Suppressor macrophage treated with lipopolysaccharide for 1 hour (primary cell): Measurements from ENCODE around the gene MED13L.
"Not testable (repeated sequence)": the region's sequence is repeated elsewhere in the genome, so short reads cannot be mapped to it uniquely, and the experiment has no call there.

Experiments used
- DNase-seq, 3 donors: peaks; one replicate each; pipeline ENCODE4 v3.0.0-alpha.2; 2020 to 2022

MED13L gene

DNA sequence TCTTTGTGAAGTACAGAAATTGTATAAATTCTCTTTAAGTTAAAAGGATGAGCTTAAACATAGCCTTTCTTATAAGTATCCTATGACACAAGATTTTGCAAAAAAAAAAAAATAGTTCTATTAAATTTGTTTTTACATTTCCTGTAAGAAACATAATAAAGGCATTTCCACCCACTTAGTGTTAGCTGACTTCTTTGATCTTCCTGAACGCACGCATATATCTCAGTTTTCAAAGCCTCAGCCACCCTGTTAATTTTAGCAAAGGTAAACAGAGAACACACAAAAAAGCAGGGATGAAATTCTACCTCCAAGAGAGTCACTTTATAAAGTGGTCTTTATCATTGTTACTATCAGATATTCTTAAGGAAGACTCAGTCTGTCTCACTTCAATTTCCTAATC is 277.9 kb downstream of the MED13L start:
- DNase-seq = no peak

DNA sequence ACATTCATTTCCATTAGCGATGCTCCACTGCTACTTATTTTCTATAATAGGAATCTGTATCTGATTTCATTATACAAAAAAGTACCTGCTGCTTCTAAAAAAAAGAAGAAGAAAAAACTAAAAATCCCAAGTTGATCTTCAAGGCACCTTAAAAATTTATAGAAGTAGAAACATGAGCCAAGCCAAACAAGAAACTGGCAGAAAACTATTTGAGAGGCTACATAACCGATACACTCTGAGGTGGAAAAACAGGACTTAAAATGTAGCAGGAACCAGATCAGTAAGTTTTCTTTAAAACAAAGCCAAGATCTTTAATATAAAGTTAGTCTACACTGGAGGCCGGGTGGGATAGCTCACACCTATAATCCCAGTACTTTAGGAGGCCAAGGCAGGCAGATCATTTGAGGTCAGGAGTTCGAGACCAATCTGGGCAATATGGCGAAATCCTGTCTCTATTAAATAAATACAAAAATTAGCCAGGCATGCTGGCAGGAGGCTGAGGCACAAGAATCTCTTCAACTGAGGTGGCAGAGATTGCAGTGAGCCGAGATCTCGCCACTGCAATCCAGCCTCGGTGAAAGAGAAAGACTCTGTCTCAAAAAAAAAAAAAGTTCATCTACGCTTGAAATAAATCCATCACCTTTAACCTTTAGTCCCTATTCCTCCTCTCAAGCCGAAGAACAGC is 278.6 kb downstream of the MED13L start:
- DNase-seq = no peak

DNA sequence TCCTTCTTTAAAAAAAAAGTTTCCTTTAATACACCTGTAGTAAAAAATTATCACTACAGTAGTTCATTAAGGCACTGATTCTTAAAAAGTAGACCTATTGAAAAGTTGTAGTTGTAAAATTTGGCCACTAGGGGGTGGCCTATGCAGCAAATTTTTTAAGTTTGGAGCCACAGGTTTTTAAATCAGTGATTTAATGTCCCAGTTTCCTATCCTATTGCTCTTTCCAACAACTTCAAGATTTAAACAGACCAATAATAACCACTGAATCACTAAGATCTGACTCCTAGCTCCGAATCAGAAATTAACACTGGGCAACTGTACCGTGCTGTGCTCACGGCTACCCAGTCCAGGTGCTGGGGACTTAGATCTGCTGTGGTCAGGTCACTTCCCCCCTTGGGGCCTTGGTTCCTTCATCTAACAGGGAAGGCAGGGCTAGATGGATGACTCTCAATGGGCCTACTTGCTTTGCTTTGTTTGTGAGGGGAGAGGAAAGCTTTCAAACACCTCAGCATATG is 279.3 kb downstream of the MED13L start:
- DNase-seq = peak; percentile 59 to 72 (median 63)

DNA sequence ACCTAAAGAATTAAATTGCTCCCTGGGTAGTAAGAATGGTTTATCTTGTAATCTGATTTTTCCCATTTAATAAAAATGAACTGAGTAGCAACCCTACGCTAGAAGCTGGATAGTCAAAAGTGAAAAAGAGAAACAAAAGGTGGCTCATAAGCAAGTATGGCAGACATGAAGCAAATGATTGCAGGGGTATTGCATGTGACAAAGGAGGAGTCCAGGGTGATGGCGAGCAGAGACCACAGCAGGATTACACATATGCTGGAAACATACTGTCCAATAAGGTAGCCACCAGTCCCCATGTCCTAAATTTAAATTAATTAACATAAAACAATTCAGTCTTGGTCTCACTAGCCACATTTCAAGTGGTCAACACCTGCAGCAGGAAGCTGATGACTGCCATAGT is 283.8 kb downstream of the MED13L start:
- no peak for DNase-seq

DNA sequence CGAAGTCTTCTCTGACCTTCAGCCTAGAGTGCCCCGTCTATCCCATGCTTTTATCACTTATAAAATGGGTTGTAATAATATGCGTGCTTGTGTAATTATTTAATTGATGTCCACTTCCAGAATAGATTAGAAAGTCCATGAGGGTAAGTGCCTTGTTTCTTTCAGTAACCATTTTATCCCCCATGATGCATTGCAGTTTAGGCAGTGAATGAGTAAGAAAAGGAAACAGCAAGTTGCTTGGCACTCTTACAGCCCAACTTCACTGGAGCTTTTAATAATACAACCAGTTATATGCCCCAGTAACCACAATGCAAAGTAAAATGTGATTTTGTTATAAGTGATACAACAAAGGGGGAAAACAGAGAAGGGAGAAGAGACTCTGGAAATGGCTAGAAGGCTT is 287.3 kb downstream of the MED13L start:
- DNase-seq = peak in 1 of 3 donors; percentile 11

DNA sequence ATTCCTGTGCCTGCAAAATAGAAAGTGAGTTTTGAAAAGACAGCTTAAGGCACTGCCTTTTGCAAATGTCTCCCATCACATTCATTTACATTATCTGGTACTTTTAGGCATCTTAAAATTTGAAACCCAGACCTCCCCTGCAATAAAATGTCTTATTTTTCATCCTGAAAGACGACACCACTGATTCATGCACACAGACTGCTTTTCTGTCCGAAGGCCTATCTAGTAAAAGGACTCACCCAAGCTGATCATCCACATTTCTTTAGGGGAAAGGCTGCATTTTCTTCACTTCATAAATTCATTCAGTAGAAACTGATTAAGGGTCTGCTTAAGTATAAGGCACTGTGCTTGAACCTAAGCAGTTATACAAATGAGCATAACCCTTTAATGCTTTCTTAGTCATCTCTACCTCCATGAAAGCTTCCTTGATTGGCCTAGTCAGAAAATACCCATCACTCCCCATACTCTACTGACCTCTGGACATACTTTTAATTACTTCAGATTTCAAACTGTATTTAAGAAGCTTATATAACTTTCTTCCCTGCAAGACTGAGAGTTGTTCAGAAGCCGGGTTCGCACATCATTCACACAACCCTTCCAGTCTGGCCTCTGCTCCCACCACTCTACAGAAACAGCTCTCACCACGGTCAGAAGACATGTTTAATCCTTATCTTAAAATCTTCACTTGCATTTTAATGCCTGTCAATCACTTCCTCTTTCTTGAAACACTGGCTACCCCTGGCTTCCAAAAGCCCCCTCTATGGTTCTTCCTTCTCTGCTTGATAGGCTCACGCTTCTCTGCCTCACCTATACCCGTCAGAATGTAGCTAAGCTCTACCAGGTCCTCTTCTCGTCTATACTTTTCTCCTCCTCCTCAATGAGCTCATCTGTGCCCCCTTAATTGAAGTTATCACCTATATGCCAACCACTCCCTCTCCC is 288.6 kb downstream of the MED13L start:
- no peak for DNase-seq

DNA sequence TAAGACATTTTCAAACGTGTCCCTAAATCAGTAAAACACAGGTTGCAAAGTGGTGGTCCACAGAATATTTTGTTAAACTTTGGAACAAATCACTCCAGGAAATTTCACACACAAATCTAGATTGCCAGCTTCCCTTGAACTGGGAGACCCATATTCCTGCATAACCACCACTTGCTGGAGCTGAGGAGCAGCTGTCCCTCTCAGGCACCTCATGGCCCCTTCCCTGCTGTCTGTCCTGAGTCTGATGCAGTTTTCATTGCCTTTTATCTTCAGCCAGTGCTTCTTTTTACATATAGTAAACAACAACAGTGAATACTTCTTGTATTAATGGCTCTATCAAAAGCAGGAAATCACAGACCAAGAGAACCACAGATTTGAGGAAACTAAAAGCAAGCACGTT is 289.3 kb downstream of the MED13L start:
- DNase-seq = no peak

DNA sequence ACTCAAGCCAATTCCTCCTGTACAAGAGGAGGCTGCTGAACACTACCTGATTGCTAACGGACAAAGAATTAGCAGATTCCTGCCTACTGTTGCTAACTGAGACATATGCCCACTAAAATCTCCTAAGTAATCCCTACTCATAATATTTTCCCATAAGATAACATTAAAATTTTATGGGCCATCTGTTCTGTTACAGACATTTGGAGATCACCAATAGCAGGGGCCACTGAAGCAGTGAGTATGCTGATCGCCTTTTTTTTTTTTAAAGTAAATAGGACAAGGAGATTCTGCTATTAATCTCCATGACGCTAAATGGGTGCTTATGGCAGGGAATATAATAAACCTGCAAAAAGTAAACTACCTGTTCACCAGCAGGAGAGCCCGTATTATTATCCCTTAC is 292.9 kb downstream of the MED13L start:
- DNase-seq = no peak

DNA sequence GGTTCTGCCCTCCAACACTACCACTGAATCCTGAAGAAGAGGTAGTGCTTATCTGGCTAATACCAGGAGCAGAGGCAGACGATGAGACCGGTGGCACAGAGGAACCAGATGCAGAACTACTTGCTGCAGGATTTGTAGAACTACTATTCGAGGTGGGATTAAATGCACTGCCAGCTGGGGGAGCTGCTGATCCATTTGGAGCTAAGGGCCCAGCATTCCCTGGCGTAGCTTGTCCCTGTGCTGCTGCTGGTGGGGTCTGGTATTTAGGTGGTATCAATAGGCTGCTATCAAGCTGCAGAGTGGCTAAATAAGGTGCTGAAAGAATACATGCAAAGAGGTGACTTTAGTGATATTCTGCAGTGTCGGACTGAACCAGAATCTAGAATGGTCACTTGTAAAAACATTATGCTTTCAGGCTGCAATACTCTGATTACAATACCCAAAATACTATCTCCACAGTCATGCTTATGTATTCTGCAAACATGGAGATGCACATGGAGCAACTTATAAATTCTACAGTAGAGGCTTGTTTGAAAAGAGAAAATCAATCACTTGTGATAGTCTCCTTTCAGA is 294.2 kb downstream of the MED13L start:
- peak in 2 of 3 donors; percentile 11 to 16 for DNase-seq

DNA sequence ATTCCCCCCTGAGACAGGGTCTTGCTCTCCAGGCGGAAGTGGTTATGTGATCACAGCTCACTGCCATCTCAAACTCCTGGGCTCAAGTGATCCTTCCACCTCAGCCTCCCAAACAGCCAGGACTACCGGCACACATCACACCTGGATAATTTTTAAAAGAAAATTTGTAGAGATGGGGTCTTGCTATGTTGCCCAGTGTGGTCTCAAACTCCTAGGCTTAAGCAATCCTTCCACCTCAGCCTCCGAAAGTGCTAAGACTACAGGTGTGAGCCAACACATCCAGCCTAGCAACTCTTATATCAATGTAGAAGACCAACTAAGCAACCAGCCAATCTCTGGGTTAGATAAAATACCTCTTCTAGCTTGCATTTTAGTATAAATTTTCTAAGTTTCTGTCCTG is 297.2 kb downstream of the MED13L start:
- DNase-seq = no peak

DNA sequence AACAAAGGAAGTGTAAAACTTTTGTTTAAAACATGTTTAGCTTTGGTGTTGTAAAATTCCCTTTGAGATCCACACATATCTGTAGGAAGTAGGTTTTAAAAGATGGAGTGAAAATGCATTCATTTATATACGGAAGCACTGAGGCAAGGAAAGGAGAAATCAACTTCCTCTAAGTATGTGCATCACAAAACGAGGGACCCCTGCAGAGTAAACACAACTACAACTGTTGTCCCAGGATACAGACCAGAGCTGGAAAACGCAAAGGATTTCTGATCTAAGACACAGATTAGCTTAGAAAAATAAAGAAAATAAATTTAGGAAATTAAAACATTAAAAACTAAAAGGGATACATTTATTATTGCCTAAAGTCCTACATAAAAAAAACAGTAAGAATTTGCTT is 297.6 kb downstream of the MED13L start:
- no peak for DNase-seq

DNA sequence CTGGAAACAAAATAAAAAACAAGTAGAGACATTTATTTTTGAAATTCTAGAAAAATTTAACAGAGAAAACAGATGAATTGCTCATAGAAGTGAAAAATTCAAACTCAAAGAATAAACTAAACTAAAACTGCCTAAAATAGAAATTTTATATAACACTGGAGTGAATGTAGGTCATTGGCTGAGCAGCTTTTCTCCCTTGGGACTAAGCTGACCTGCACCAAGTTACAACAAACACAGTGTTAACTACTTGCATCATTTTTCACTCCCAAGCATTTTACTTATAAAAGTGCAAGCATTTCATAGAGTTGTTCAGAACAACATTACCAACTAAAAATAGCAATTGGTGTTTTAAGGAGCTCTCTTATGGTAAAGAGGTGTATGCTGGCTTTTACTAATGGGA is 298.1 kb downstream of the MED13L start:
- no peak for DNase-seq

DNA sequence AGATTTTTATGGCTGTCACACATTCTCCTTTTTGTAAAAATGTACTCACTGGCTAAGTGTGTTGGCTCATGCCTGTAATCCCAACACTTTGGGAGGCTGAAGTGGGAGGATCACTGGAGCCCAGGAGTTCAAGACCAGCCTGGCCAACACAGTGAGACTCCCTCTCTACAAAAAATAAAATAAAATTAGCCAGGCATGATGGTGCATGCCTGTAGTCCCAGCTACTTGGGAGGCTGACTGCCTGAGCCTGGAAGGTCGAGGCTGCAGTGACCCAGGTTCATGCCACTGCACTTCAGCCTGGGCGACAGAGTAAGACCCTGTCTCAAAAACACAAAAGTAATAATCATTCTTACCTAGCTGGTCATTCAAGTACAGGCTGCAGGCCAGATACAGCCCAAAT is 300.7 kb downstream of the MED13L start:
- not testable (repeated sequence) for DNase-seq

DNA sequence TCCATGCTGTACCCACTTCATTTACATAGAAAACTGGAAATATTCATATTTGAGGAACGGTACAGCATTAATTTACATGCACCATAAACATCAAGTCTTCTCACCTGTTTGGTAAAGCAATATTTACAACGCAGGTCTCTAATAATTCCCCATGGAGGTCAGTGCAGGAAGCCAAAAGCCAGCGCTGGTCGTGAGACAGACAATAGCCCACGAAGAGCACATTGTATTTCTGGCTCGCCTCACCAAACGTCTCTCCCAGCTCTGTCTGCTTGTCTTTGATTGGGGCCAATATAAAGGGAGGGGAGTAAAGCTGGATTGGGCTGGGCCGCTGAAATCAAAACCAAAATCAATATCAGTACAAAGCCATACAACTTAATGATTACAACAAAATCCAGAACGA is 302.1 kb downstream of the MED13L start:
- no peak for DNase-seq

DNA sequence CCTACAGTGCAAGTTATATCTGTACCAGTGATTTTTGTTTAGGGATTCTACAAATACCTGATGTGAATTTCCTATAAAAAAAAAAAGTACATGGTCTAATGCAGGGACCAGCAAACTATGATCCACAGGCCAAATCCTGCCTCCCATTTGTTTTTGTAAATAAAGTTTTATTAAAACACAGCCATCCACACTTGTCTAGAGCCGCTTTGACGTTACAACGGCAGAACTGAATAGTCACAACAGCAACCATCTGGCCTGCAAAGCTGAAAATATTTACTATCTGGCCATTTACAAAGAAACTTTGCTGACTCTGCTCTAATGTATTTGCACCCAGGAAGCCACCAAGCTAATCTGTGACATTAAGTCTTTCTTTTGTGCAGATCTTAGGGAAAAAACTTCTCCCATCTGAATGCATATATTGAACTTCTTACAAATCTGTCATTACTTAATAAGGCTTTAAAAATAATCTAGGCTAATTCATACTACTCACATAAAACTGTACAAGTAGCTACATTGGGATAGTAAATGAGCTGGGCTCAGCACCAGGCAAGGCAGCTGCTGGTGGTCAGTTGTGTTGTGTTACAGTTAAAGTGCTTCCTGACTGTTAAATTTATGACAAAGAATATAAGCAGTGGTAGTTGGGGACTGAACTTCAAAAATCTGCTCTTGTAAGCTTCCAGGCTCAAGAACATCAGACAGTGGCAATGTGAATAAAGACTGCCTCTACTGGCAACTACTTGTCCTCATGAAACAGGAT is 303.3 kb downstream of the MED13L start:
- DNase-seq = no peak

DNA sequence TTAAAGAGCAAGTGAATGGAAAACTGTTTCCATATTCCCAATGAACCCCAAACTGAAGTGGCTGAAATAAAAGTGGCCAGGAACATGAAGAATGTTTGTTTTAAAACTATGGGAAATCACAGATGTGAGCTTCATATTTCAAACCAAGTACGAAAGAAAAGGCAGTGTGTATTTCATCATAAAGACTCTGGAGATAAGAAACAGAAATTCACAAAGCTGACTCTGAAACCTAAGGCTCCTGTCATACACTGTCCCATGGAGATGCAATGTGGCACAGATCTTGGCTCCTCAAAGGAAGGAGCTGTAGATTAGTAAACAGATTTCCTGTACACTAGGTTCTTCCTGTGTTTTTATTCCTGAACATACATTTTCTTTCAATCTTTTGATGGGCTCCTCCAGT is 304.4 kb downstream of the MED13L start:
- no peak for DNase-seq

DNA sequence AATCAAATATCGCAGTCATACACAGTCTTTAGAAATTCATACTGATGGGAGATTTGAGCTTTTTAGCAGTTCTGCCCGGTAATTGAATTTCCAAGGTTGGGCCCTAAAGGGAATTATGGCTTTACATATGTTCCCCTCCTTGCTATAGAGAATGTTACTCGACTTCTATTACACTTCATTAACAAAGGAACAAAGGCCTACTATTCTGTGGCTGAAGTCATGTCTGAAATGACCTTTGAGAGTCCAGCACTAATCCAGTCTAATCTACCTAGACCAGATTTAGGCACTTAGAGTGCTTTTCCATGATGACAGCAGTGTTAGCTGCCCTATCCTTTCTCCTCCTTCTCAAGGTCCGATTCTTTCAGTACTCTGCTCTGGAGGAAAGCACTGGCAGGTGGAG is 305.3 kb downstream of the MED13L start:
- DNase-seq = no peak

DNA sequence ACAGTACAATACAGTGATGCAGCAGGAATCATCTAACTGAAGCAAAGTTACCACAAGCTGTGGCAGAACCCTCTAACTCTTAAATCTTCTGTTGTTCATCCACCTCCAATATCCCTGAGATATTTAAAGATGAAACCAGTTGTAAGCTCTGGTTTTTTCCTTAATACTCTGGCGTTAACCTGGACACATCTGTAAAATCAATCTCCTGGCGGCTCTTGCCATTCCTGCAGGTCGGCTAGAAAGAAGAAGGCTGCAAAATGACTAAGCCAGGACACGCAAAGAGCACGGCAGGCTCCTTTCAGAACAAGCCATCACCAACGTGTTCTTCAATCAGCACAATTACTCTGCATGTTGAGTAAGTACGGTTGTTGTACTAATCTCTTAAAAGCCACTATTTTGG is 309.3 kb downstream of the MED13L start:
- DNase-seq = no peak

DNA sequence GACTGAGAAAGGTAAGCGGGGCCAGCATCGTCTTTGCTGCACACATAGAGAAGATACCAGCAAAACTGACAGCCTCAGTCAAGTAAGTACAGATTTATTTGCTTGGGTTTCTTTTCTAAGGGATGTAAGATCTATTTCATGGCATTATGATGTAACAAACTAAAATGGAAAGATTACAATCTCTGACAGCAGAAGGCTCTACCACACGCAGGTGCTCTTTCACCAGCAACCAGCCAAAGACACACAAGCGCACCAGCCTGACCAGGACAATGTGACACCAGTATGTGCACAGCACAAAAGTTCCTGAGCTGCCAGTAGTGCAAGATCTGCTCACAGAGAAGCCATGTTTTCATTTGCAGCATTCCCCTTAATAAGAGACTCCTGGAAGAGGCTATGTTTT is 311.1 kb downstream of the MED13L start:
- DNase-seq = no peak

DNA sequence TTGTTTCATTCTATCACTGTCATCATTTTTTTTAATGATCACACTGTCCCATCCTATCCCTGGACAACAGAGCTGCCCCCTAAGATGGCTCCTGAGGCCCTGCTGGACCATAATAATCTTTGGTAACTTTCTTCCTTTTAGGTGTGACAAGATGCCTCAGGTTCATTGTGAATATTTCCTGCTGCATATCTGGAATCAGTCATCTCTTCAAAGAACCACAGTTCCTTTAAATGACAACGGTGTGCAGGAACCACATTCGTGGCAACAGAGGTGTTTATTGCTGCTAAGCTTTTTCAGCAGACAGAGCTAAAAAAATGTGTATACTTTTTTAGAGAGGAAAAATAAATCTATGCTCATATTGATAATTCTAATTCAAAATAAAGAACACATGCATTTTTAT is 312.9 kb downstream of the MED13L start:
- no peak for DNase-seq

DNA sequence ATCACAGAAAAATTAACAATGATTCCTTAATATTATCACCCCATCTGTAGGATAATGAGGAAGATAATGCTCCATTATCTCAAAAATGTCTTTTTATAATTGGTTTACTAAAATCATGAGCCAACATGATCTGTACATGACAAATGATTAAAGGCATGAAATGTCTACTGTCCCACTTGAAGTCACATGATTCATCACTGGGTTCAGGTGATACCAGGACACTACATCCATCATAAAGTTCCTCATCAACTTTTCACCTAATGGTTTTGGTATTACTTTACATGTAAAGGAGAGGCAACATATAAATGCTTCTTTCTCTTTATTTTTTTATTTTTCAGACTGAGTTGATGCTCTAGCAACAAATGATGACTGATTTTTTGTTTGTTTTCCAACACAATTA is 313.3 kb downstream of the MED13L start:
- no peak for DNase-seq

DNA sequence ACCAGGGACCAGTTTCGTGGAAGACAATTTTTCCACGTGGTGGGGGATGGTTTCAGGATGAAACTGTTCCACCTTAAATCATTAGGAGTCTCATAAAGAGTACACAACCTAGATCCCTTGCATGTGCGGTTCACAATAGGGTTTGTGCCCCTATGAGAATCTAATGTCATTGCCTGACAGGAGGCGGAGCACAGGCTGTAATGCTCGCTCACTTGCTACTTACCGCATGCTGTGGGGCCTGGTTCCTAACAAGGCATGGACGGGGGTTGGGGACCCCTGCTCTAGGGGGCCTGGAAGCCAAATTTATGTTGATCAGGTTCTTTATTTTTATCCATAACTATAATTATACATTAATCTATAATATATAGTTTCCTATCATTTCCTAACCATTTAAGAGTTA is 315.3 kb downstream of the MED13L start:
- DNase-seq = no peak
